HCEC 1CT (cell line): ENCODE results near the gene EIF2AK3.

Experiments
- DNase-seq: peaks from one replicate; pipeline ENCODE4 v3.0.0-alpha.2; 2017

Gene EIF2AK3

DNA sequence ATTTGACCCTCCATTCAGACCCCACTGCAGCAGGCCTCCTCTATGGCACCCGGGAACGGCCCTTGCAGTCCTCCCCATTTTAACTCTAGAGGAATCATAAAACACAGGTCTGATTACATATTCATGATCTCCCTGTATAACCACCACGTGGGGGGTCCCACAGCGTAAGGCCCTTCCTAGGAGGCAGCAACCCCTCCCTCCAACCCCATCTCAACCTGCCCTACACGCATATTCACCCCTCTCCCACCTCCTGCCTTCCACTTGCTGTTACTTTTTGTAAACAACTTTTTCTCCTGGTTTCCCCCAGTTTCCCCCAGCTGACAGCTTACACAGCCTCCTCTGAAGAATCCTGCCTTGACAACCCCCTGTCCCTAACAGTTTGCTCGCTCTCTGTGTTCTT lies 89.6 kb downstream of the EIF2AK3 start:
- no peak for DNase-seq

DNA sequence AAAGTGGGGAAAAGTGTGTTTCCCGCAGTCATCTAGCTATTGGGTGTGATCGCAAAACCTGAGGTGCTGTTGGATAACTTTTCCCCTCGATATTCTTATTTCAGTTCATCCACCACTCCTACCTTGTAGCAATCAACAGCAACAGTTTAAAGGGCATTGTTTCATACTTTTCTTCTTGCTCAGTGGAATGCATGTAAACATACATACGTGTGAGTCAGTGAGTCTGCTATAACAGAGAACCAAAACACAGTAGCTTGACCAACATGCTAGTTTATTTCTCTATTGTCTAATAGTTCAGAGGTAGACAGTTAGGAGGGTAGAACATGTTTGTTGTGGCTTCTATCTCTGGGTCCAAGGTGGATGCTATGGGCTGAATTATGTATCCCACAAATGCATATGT lies 97.2 kb downstream of the EIF2AK3 start:
- DNase-seq = peak; percentile 4

DNA sequence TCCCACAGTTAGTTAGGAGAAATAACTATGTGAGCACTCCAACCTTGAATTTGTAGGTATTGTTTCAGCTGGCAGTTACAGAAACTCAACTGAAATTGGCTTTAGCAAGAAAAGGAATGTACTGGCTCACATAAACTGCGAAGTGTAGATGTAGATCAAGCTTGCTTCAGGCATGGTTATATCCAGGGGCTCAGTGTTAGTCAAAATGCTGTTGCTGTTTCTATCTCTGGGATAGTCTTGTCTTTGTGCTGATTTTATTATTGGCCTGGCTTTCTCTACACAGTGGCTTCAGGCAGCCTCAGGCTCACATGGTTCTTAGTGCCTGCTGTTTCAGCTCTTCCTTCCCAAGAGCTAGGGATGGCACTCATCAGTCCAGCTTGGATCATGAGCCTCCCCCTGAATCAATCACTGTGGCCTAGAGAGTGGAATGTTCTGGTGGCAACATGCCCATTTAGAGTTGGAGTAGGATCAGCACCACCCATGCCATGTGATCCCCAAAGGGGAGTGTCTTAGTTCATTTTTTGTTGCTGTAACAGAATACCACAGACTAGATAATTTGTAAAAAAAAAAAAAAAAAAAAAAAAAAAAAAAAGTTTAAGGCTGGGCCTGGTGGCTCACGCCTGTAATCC lies 105.7 kb downstream of the EIF2AK3 start:
- DNase-seq = no peak

DNA sequence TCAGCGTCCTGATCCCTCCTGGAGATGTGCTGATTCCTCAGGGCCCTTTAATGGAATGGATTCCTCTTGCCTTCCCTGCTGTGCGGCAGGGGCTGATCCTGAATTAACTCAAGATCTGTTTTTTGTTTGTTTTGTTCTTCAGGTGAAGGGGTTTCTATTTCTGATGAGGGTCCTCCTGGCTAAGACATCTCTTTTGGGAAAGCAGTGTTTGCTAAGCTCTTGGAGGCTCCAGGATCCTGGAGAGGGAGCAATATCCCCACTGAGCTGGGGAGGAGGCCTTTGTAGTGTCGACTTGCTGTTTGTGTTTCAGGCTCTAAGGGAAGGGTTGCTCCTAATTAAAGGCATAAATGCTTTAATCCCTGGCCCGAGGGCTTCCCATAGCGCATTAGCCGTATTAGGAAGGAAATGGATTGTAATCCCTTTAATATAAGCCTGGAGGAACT lies 109.5 kb downstream of the EIF2AK3 start:
- DNase-seq = no peak
